Osteoblast (primary cell): Measurements from ENCODE around the gene NKX2-3. TPM values are rescaled to one million over a fixed set of nuclear protein-coding genes. Genes with fewer than 3 reads are reported as not detected.

ENCODE experiments used
- DNase-seq: peaks from one replicate; pipeline ENCODE4 v3.0.0; 2011; ENCODE audit warnings: low spot score, mixed read lengths; ENCODE audit not compliant: insufficient read length; ENCODE audit errors: missing footprints
- H2AFZ ChIP-seq: 2 replicates; pipeline ENCODE4 v1.6.0; 2011; ENCODE audit warnings: mild to moderate bottlenecking, low read length
- H3K27ac ChIP-seq: 2 replicates; pipeline ENCODE4 v1.5.1; 2011; ENCODE audit warnings: mild to moderate bottlenecking, low read depth, low read length, moderate library complexity
- H3K27me3 ChIP-seq: 2 replicates; pipeline ENCODE4 v1.6.0; 2012; ENCODE audit warnings: mild to moderate bottlenecking, control low read depth, inconsistent platforms, low read length, moderate library complexity; ENCODE audit not compliant: insufficient read depth
- H3K36me3 ChIP-seq: 2 replicates; pipeline ENCODE4 v1.5.1; 2011; ENCODE audit warnings: mild to moderate bottlenecking, low read length, control low read depth, moderate library complexity; ENCODE audit not compliant: insufficient read depth
- H3K4me1 ChIP-seq: 2 replicates; pipeline ENCODE4 v1.5.1; 2011; ENCODE audit warnings: mild to moderate bottlenecking, low read length, control low read depth, moderate library complexity; ENCODE audit not compliant: insufficient read depth
- H3K4me2 ChIP-seq: 2 replicates; pipeline ENCODE4 v1.6.0; 2011; ENCODE audit warnings: mild to moderate bottlenecking, low read length; ENCODE audit not compliant: insufficient read depth
- H3K4me3 ChIP-seq: fragments of 200-600 bp; sonication (generic); 3 replicates; pipeline ENCODE4 v1.5.1; 2012; ENCODE audit warnings: mild to moderate bottlenecking, low read length, inconsistent platforms; ENCODE audit not compliant: insufficient read depth
- H3K79me2 ChIP-seq: 2 replicates; pipeline ENCODE4 v1.6.0; 2012; ENCODE audit warnings: mild to moderate bottlenecking, low read length, control low read depth, inconsistent platforms; ENCODE audit not compliant: insufficient read depth
- H3K9me3 ChIP-seq: 2 replicates; pipeline ENCODE4 v1.5.1; 2011; ENCODE audit warnings: low read depth, low read length, control low read depth
- H4K20me1 ChIP-seq: 2 replicates; pipeline ENCODE4 v1.6.0; 2012; ENCODE audit warnings: mild to moderate bottlenecking, low read length, control low read depth; ENCODE audit not compliant: insufficient read depth
- total RNA-seq: library from RNA; depleted of rRNA; stranded (reverse); fragments of >200 nt; gene quantifications from 2 replicates; pipeline ENCODE4 v1.2.3, GENCODE V29; 2012
- TF ChIP-seq, protein P1 (sequence below): IDR thresholded peaks from 2 replicates; pipeline ENCODE4 v1.5.1; 2011; ENCODE audit warnings: mild to moderate bottlenecking, low read depth, low read length, moderate library complexity; ENCODE audit errors: extremely low read depth

The NKX2-3 gene
- total RNA-seq, 1 donor: not detected

DNA sequence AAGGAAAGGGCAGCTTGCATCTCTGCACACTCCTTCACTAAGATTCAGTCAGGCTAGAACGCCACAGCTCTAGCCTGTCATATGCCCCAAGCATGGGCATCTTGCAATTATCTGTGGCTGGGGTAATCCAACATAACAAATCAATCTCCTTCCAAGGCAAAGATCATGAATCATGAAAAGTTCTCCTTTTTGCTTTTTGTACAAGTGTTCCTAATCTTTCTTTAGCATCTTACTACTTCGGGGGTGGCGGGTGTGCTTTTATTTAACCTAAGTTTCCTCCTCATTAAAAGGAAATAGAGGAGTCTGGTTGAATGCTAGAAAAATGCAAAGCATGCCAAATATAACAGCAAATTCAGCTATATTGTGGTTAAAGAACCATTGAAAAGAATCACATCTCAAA, 43.5 kb upstream of the NKX2-3 start:
- Histone ChIP-seq H2AFZ (no peak overlapping the region), H3K36me3 (no peaks in the 10 kb centered on the region), H3K27ac (no peak overlapping the region), H4K20me1 (no peaks in the 10 kb centered on the region), H3K79me2 (no peaks in the 10 kb centered on the region), H3K4me1 (no peaks in the 10 kb centered on the region), H3K9me3 (no peaks in the 10 kb centered on the region), H3K4me2 (no peak overlapping the region), H3K4me3 (no peak overlapping the region), H3K27me3 (peaks cover 22% of the 10 kb centered on the region)
- TF ChIP-seq, protein P1, sequence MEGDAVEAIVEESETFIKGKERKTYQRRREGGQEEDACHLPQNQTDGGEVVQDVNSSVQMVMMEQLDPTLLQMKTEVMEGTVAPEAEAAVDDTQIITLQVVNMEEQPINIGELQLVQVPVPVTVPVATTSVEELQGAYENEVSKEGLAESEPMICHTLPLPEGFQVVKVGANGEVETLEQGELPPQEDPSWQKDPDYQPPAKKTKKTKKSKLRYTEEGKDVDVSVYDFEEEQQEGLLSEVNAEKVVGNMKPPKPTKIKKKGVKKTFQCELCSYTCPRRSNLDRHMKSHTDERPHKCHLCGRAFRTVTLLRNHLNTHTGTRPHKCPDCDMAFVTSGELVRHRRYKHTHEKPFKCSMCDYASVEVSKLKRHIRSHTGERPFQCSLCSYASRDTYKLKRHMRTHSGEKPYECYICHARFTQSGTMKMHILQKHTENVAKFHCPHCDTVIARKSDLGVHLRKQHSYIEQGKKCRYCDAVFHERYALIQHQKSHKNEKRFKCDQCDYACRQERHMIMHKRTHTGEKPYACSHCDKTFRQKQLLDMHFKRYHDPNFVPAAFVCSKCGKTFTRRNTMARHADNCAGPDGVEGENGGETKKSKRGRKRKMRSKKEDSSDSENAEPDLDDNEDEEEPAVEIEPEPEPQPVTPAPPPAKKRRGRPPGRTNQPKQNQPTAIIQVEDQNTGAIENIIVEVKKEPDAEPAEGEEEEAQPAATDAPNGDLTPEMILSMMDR: no peak
- DNase-seq: no peak

DNA sequence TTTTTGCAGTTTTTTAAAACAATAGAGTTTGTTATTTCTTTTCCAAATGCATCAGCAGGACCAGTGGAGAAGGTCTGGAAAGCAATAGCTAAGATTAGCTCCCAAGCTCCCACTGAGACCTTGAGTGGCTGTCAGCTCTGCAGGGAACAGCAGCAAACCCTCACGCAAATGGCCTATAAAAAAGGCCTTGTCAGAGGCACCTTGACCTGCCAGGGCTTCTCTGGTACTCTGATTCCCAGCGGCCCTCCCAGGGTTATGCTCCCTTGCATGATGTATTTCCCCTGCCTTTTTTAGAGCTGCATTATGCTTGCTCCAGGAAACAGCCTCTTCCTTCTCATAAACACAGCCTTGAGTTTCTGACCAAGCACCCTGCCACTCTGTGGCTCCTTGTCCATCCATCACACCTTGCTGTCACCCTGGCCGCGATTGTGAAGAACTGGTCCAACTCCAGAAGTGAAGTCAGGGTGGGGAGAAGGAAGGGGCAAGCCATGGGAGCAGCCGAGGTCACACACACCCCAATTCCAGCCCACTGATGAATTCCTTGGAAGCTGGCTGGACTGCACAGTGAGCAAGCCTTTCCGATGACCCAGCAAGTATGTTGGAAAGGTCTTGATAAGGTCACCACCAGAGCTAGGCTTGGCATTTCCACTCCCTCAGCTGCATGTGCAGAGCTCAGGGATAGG, 35.3 kb upstream of the NKX2-3 start:
- H3K4me1 ChIP-seq: no peaks in the 10 kb centered on the region
- H3K4me2 ChIP-seq: no peak overlapping the region
- no peaks in the 10 kb centered on the region for H4K20me1 ChIP-seq
- no peak for DNase-seq
- no peaks in the 10 kb centered on the region for H3K9me3 ChIP-seq
- no peak overlapping the region for H3K27ac ChIP-seq
- TF ChIP-seq, protein P1: no peak
- no peak overlapping the region for H2AFZ ChIP-seq
- no peak overlapping the region for H3K4me3 ChIP-seq
- no peaks in the 10 kb centered on the region for H3K79me2 ChIP-seq
- H3K36me3 ChIP-seq: no peaks in the 10 kb centered on the region
- H3K27me3 ChIP-seq: no peaks in the 10 kb centered on the region

DNA sequence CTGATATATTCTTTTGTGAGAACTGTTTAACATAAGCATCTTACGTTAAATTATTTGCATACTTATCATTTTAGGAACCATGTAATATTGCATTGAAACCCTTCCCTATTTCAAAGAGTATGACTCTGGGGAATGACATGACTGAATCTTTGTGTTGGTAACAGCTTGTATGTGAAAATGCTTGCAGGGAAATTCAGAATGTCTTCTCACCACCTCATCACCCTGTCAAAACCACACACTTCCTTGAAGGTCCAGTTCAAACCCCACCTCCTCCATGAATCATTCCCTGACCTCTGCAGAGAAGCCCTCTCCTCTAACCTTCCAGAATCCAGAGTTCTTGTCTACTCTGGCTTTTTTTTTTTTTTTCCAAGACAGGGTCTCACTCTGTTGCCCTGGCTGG, 26.3 kb upstream of the NKX2-3 start:
- Histone ChIP-seq H3K4me2 (no peak overlapping the region), H3K4me1 (no peaks in the 10 kb centered on the region), H3K4me3 (no peak overlapping the region), H3K79me2 (no peaks in the 10 kb centered on the region), H3K36me3 (no peaks in the 10 kb centered on the region), H3K9me3 (no peaks in the 10 kb centered on the region), H2AFZ (no peak overlapping the region), H4K20me1 (no peaks in the 10 kb centered on the region), H3K27me3 (peaks cover 4% of the 10 kb centered on the region), H3K27ac (no peak overlapping the region)
- no peak for DNase-seq
- TF ChIP-seq, protein P1: no peak

DNA sequence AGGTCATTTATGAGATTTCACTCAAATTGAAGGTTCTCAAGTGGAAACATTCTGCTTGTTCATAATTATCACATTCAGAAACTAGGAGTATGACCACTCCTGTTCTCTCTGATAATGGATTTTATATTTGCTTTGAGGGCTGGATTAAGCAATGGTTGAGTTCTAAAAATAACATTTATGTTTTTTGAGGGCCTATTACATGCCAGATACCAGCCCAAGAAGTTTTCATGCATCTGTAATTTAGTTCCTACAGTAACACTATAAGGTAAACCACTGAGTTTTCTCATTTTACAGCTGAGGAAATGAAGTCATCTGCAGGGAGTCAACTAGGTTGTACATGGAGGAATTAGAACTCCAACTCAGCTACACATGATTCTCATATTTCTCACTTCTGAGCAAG, 25.5 kb upstream of the NKX2-3 start:
- Histone ChIP-seq H3K27ac (no peak overlapping the region), H3K27me3 (peaks cover 4% of the 10 kb centered on the region)
- TF ChIP-seq, protein P1: no peak

More for the DNA sequence above, 25.5 kb upstream of the NKX2-3 start:
- Histone ChIP-seq H3K79me2 (no peaks in the 10 kb centered on the region), H4K20me1 (no peaks in the 10 kb centered on the region), H3K4me2 (no peak overlapping the region), H2AFZ (no peak overlapping the region), H3K36me3 (no peaks in the 10 kb centered on the region), H3K4me3 (no peak overlapping the region), H3K9me3 (no peaks in the 10 kb centered on the region), H3K4me1 (no peaks in the 10 kb centered on the region)
- no peak for DNase-seq
